SK-N-SH treated with all-trans-retinoic acid at 6 μM for 48 hours (cell line): Measurements from ENCODE around the gene RASL12.

Source experiments
- ATAC-seq: fragments of 200-7000 bp; cut with Tn5 transposase; 3 replicates; pipeline ENCODE4 v1.9.1; 2020; ENCODE audit warnings: mild to moderate bottlenecking, moderate library complexity
- ARNTL ChIP-seq: fragments of 450-650 bp; formaldehyde crosslinking; IDR thresholded peaks from 2 replicates; pipeline ENCODE4 v1.5.0; 2020; ENCODE audit warnings: low read depth, mild to moderate bottlenecking, moderate library complexity, borderline replicate concordance
- BACH2 ChIP-seq: fragments of 250-450 bp; sonication (Bioruptor Pico); IDR thresholded peaks from 2 replicates; pipeline ENCODE4 v1.9.0; 2021; ENCODE audit warnings: mild to moderate bottlenecking, borderline replicate concordance
- CREB5 ChIP-seq: fragments of 250-450 bp; sonication (Bioruptor Pico); IDR thresholded peaks from 2 replicates; pipeline ENCODE4 v1.5.1; 2020; ENCODE audit warnings: low read depth, mild to moderate bottlenecking, moderate library complexity
- CSDC2 ChIP-seq: fragments of 250-450 bp; sonication (Bioruptor Pico); IDR thresholded peaks from 2 replicates; pipeline ENCODE4 v1.5.0; 2020; ENCODE audit warnings: mild to moderate bottlenecking, moderate library complexity
- CSRNP3 ChIP-seq: fragments of 250-450 bp; sonication (Bioruptor Pico); IDR thresholded peaks from 2 replicates; pipeline ENCODE4 v1.5.1; 2021; ENCODE audit warnings: mild to moderate bottlenecking, moderate library complexity
- ESRRG ChIP-seq: fragments of 250-450 bp; sonication (Bioruptor Pico); IDR thresholded peaks from 2 replicates; pipeline ENCODE4 v1.6.1; 2021; ENCODE audit warnings: mild to moderate bottlenecking
- GLIS3 ChIP-seq: fragments of 250-450 bp; sonication (Bioruptor Pico); IDR thresholded peaks from 2 replicates; pipeline ENCODE4 v1.5.0; 2020; ENCODE audit warnings: mild to moderate bottlenecking, moderate library complexity
- ISL1 ChIP-seq: fragments of 250-450 bp; sonication (Bioruptor Pico); IDR thresholded peaks from 2 replicates; pipeline ENCODE4 v2.1.2; 2022; ENCODE audit warnings: mild to moderate bottlenecking, moderate library complexity
- POU6F1 ChIP-seq: fragments of 250-450 bp; sonication (Bioruptor Pico); IDR thresholded peaks from 2 replicates; pipeline ENCODE4 v1.8.0; 2021; ENCODE audit warnings: low read depth, mild to moderate bottlenecking, moderate library complexity, borderline replicate concordance
- PPARA ChIP-seq: fragments of 250-450 bp; sonication (Bioruptor Pico); IDR thresholded peaks from 2 replicates; pipeline ENCODE4 v1.5.0; 2020; ENCODE audit warnings: mild to moderate bottlenecking, borderline replicate concordance
- RARB ChIP-seq: fragments of 250-450 bp; sonication (Bioruptor Pico); IDR thresholded peaks from 2 replicates; pipeline ENCODE4 v1.8.0; 2021; ENCODE audit warnings: mild to moderate bottlenecking, moderate library complexity
- SNAI2 ChIP-seq: fragments of 250-450 bp; sonication (Bioruptor Pico); IDR thresholded peaks from 2 replicates; pipeline ENCODE4 v1.5.0; 2020; ENCODE audit warnings: mild to moderate bottlenecking, moderate library complexity
- TCF4 ChIP-seq: fragments of 250-450 bp; sonication (Bioruptor Pico); IDR thresholded peaks from 2 replicates; pipeline ENCODE4 v1.8.0; 2021; ENCODE audit warnings: mild to moderate bottlenecking, moderate library complexity, borderline replicate concordance
- TOX ChIP-seq: fragments of 250-450 bp; sonication (Bioruptor Pico); IDR thresholded peaks from 2 replicates; pipeline ENCODE4 v1.8.0; 2021; ENCODE audit warnings: mild to moderate bottlenecking, moderate library complexity, borderline replicate concordance
- TSHZ2 ChIP-seq: fragments of 250-450 bp; sonication (Bioruptor Pico); IDR thresholded peaks from 2 replicates; pipeline ENCODE4 v1.5.0; 2020; ENCODE audit warnings: mild to moderate bottlenecking, moderate library complexity
- ZC3H10 ChIP-seq: fragments of 250-450 bp; sonication (Bioruptor Pico); IDR thresholded peaks from 2 replicates; pipeline ENCODE4 v1.5.1; 2021; ENCODE audit warnings: mild to moderate bottlenecking, moderate library complexity
- ZFP3 ChIP-seq: fragments of 250-450 bp; sonication (Bioruptor Pico); IDR thresholded peaks from 2 replicates; pipeline ENCODE4 v1.5.0; 2020; ENCODE audit warnings: mild to moderate bottlenecking, moderate library complexity
- ZFP30 ChIP-seq: fragments of 450-650 bp; formaldehyde crosslinking; IDR thresholded peaks from 2 replicates; pipeline ENCODE4 v1.5.0; 2022; ENCODE audit warnings: mild to moderate bottlenecking, moderate library complexity
- ZNF70 ChIP-seq: fragments of 450-650 bp; formaldehyde crosslinking; IDR thresholded peaks from 2 replicates; pipeline ENCODE4 v1.5.0; 2020; ENCODE audit warnings: mild to moderate bottlenecking, moderate library complexity
- ZNF8 ChIP-seq: fragments of 450-650 bp; formaldehyde crosslinking; IDR thresholded peaks from 2 replicates; pipeline ENCODE4 v1.5.0; 2020; ENCODE audit warnings: mild to moderate bottlenecking, moderate library complexity

RASL12 gene

GRCh38 chr15:65069779-65070546 lies 2.2 kb upstream of the RASL12 start:
- no peak for TF ChIP-seq PPARA (CRISPR knock-in tag)
- no peak for TF ChIP-seq ARNTL (CRISPR knock-in tag)
- no peak for TF ChIP-seq ZNF8 (CRISPR knock-in tag)
- TF ChIP-seq ZFP3 (CRISPR knock-in tag) = no peak
- TF ChIP-seq CREB5 (CRISPR knock-in tag) = no peak
- no peak for TF ChIP-seq CSDC2
- TF ChIP-seq ZNF70 (CRISPR knock-in tag) = no peak
- no peak for TF ChIP-seq TCF4 (CRISPR knock-in tag)
- no peak for TF ChIP-seq BACH2 (CRISPR knock-in tag)
- TF ChIP-seq TOX (CRISPR knock-in tag) = no peak
- TF ChIP-seq ISL1 (CRISPR knock-in tag) = no peak
- TF ChIP-seq ZFP30 = no peak
- TF ChIP-seq ZC3H10 (CRISPR knock-in tag) = no peak
- TF ChIP-seq RARB = no peak
- no peak for ATAC-seq

- TF ChIP-seq ZFP30 = no peak
- no peak for TF ChIP-seq ARNTL (CRISPR knock-in tag)
- no peak for TF ChIP-seq ZFP3 (CRISPR knock-in tag)
- TF ChIP-seq TSHZ2 (CRISPR knock-in tag) = no peak
- TF ChIP-seq ESRRG (CRISPR knock-in tag) = no peak
- TF ChIP-seq ZC3H10 (CRISPR knock-in tag) = no peak
- TF ChIP-seq TOX (CRISPR knock-in tag) = no peak
- no peak for TF ChIP-seq BACH2 (CRISPR knock-in tag)
- TF ChIP-seq CSRNP3 (CRISPR knock-in tag) = no peak
- no peak for TF ChIP-seq GLIS3
- no peak for TF ChIP-seq PPARA (CRISPR knock-in tag)
- no peak for TF ChIP-seq POU6F1 (CRISPR knock-in tag)
- TF ChIP-seq SNAI2 = no peak
- ATAC-seq = no peak
These were observed 1.4 kb upstream of the RASL12 start for GRCh38 chr15:65069179-65069578.

GRCh38 chr15:65068403-65068788 lies 605 bp upstream of the RASL12 start:
- ATAC-seq = no peak
- TF ChIP-seq POU6F1 (CRISPR knock-in tag) (no peak), BACH2 (CRISPR knock-in tag) (no peak), RARB (no peak), CSDC2 (no peak), TSHZ2 (CRISPR knock-in tag) (no peak), ARNTL (CRISPR knock-in tag) (no peak), ESRRG (CRISPR knock-in tag) (no peak), GLIS3 (no peak), PPARA (CRISPR knock-in tag) (no peak), TOX (CRISPR knock-in tag) (no peak), ZFP30 (no peak), ISL1 (CRISPR knock-in tag) (no peak), CREB5 (CRISPR knock-in tag) (no peak), ZNF8 (CRISPR knock-in tag) (no peak), ZFP3 (CRISPR knock-in tag) (no peak)
